Heart right ventricle (tissue), 16 donors: ENCODE data around the gene OLA1. TPM values are rescaled to one million over a fixed set of nuclear protein-coding genes. Genes with fewer than 3 reads are reported as not detected.
A peak's percentile ranks its signal among the peaks of the same experiment; 100 is the strongest.

ENCODE experiments used
- ATAC-seq, 8 donors: fragments of 200-7000 bp; cut with Tn5 transposase; one replicate each; pipeline ENCODE4 v1.9.1; 2020; ENCODE audit warnings: mild to moderate bottlenecking in 8 of 8, moderate library complexity in 8 of 8, moderate number of reproducible peaks in 1 of 8
- DNase-seq, 2 donors: peaks; one replicate each; pipeline ENCODE4 v3.0.0-alpha.2; 2020
- H3K27ac ChIP-seq, 10 donors: fragments of 200-600 bp; sonication (generic) in 2 of 10; one replicate each; pipeline versions ENCODE4 v1.5.0 to v1.8.0; 2020 to 2022; ENCODE audit warnings: mild to moderate bottlenecking in 3 of 10
- H3K27me3 ChIP-seq, 7 donors: fragments of 200-600 bp; one replicate each; pipeline ENCODE4 v1.8.0; 2021 to 2022; ENCODE audit warnings: mild to moderate bottlenecking in 2 of 7
- H3K36me3 ChIP-seq, 9 donors: fragments of 200-600 bp; sonication (generic) in 1 of 9; one replicate each; pipeline versions ENCODE4 v1.5.0 to v1.8.0; 2020 to 2022; ENCODE audit warnings: mild to moderate bottlenecking in 2 of 9
- H3K4me1 ChIP-seq, 9 donors: fragments of 200-600 bp; sonication (generic) in 1 of 9; one replicate each; pipeline versions ENCODE4 v1.5.0 to v1.8.0; 2020 to 2022; ENCODE audit warnings: mild to moderate bottlenecking in 4 of 9
- H3K4me3 ChIP-seq, 10 donors: fragments of 200-600 bp; sonication (generic) in 2 of 10; one replicate each; pipeline versions ENCODE4 v1.5.0 to v1.8.0; 2020 to 2022; ENCODE audit warnings: mild to moderate bottlenecking in 7 of 10, moderate library complexity in 2 of 10
- H3K9me3 ChIP-seq, 11 donors: fragments of 200-600 bp in 10 of 11; sonication (generic) in 2 of 11; one replicate each; pipeline versions ENCODE4 v1.5.0 to v1.8.0; 2013 to 2022; ENCODE audit warnings: mild to moderate bottlenecking in 2 of 11, control low read depth in 1 of 11, moderate library complexity in 1 of 11
- CTCF ChIP-seq, 9 donors: fragments of 200-600 bp; sonication (generic) in 2 of 9; IDR thresholded peaks; one replicate each; pipeline versions ENCODE4 v1.5.0 to v1.8.0; 2021 to 2022; ENCODE audit warnings: antibody characterized with exemption in 9 of 9, mild to moderate bottlenecking in 5 of 9, moderate library complexity in 1 of 9
- WGBS, 2 donors: extraction: QIAGEN DNeasy Blood & Tissue Kit; methylation state at CpG; one replicate each; pipeline ENCODE4 v1.1.7; 2013; ENCODE audit warnings: inconsistent platforms in 1 of 2; 5-methylcytosine and 5-hydroxymethylcytosine counted together
- intact Hi-C, 10 donors: fragments of 100-400 bp; cut with DNase I; formaldehyde crosslinking; loops; one replicate each; pipeline versions ENCODE4 v1.11.1 to v1.14.2; 2022
- polyA plus RNA-seq, 2 donors: library from polyadenylated mRNA; stranded (reverse); fragments of 200-250 nt; gene quantifications; one replicate each; pipeline ENCODE4 v1.2.3, GENCODE V29; 2013
- total RNA-seq, 10 donors: library from RNA; stranded (reverse); fragmentation: NEBNext Ultra II Directional in 3 of 10; extraction: Animal tissue kit (Norgen Biotek cat#: 25700) in 3 of 10; gene quantifications; one replicate each; pipeline versions ENCODE4 v1.2.1 to v1.2.4, GENCODE V29; 2021 to 2023
- donor health status: Arrhythmogenic right ventricular cardiomyopathy.
- donor health status: ischemic (EF 13 %, LVEDD 7.1; RV severe dilation, severe dysfunction).
- donor health status: healthy with polysubstance abuse.
- donor health status: DM: no; HTN: yes; CAD: no.
- donor health status: DM: no; HTN: no; CAD: no.
- donor health status: ischemic (EF 25% LVEDD 6.9; RV normal size, moderate dysfunction).
- donor health status: ischemic (EF 25% LVEDD 5.7; RV mildly dilated, moderate dysfunction).
- donor health status: healthy.
- donor health status: DM: yes; HTN: yes; CAD: no.
- donor health status: Ischemic cardiomyopathy.
- donor health status: ischemic (EF 35%, LVEDD 5.7; RV mildly dilated, moderate dysfunction).
- donor health status: nonischemic (EF 11% LVEDD 7.7; RV severe dilation, severe dysfunction).
- donor health status: DM: yes; HTN: yes; CAD: no.
- donor health status: PGD.
- donor health status: ischemic (EF 29% LVEDD 5.4; RV normal size, mild dysfunction).
- donor health status: nonischemic (EF 23%, LVEDD 6.1; RV moderate dilation, normal function).

OLA1 gene
- total and polyA plus RNA-seq, 12 donors: 23.7 to 85.2 (median 73.3) TPM

GRCh38 chr2:174080672-174081121, 167.6 kb downstream of the OLA1 start:
- no peaks in the 10 kb centered on the region for H3K9me3 ChIP-seq
- H3K4me1 ChIP-seq: no peaks in the 10 kb centered on the region
- intact Hi-C loops: no loop called here
- DNase-seq (no peak), ATAC-seq (no peak)
- no peak for TF ChIP-seq CTCF (IDR thresholded peaks at IDR 0.05)
- no peaks in the 10 kb centered on the region for H3K27me3 ChIP-seq
- no peak overlapping the region for H3K4me3 ChIP-seq
- H3K36me3 ChIP-seq: peaks cover 0 to 13% (median 0%) of the 10 kb centered on the region in 9 donors
- WGBS, 2 donors: 93 to 94% methylated on average over 6 of the region's 6 CpGs
- H3K27ac ChIP-seq: no peak overlapping the region

- H3K4me3 ChIP-seq: no peak overlapping the region
- no peak for DNase-seq
- H3K36me3 ChIP-seq: peaks cover 0 to 25% (median 0%) of the 10 kb centered on the region in 9 donors
- no peaks in the 10 kb centered on the region for H3K4me1 ChIP-seq
- no peak overlapping the region for H3K27ac ChIP-seq
- no peaks in the 10 kb centered on the region for H3K27me3 ChIP-seq
- ATAC-seq: no peak
- peak in 8 of 9 donors; percentile 12 to 63 (median 50) for TF ChIP-seq CTCF (IDR thresholded peaks at IDR 0.05)
- intact Hi-C loops: loop anchor here in 1 of 10 donors (10.0 kb wide), 1 partner anchor 323 kb away; no protein-coding TSS in a partner anchor
- no peaks in the 10 kb centered on the region for H3K9me3 ChIP-seq
Measured at GRCh38 chr2:174078275-174078674, 170.1 kb downstream of the OLA1 start.

GRCh38 chr2:174076975-174077374, 171.4 kb downstream of the OLA1 start:
- Histone ChIP-seq H3K27me3 (no peaks in the 10 kb centered on the region), H3K4me1 (no peaks in the 10 kb centered on the region), H3K27ac (no peak overlapping the region), H3K9me3 (no peaks in the 10 kb centered on the region), H3K36me3 (peaks cover 0 to 25% (median 0%) of the 10 kb centered on the region in 9 donors), H3K4me3 (no peak overlapping the region)
- TF ChIP-seq CTCF (IDR thresholded peaks at IDR 0.05): no peak
- WGBS, 2 donors: 84 to 97% methylated on average over 1 of the region's 1 CpG
- intact Hi-C loops: loop anchor here in 1 of 10 donors (10.0 kb wide), 1 partner anchor 322 kb away; no protein-coding TSS in a partner anchor
- DNase-seq (no peak), ATAC-seq (no peak)

GRCh38 chr2:174076040-174076439, 172.3 kb downstream of the OLA1 start:
- no peaks in the 10 kb centered on the region for H3K27me3 ChIP-seq
- intact Hi-C loops: loop anchor here in 1 of 10 donors (10.0 kb wide), 1 partner anchor 321 kb away; no protein-coding TSS in a partner anchor
- H3K9me3 ChIP-seq: no peaks in the 10 kb centered on the region
- peaks cover 0 to 24% (median 0%) of the 10 kb centered on the region in 9 donors for H3K36me3 ChIP-seq
- peak in 1 of 9 donors; percentile 7 for TF ChIP-seq CTCF (IDR thresholded peaks at IDR 0.05)
- H3K4me1 ChIP-seq: no peaks in the 10 kb centered on the region
- H3K27ac ChIP-seq: no peak overlapping the region
- WGBS, 2 donors: 87% methylated on average over 2 of the region's 2 CpGs
- H3K4me3 ChIP-seq: no peak overlapping the region
- DNase-seq: no peak
- ATAC-seq: no peak
